K562 (cell line): Measurements from ENCODE around the gene ZNF260. TPM values are rescaled to one million over a fixed set of nuclear protein-coding genes. Genes with fewer than 3 reads are reported as not detected.

Experiments
- ATF2 ChIP-seq: sonication (generic); formaldehyde crosslinking; IDR thresholded peaks from 2 replicates; pipeline ENCODE4 v1.8.1; 2022; ENCODE audit warnings: missing genetic modification reagents
- BDP1 ChIP-seq: IDR thresholded peaks from 3 replicates; pipeline ENCODE4 v1.6.1; 2011; ENCODE audit not compliant: insufficient read length, insufficient read depth
- FOSL1 ChIP-seq: fragments of 200-800 bp; sonication (Bioruptor generic); conservative IDR thresholded peaks from 2 replicates; pipeline ENCODE4 v1.6.1; 2016; ENCODE audit warnings: missing genetic modification characterization, missing compliant biosample characterization
- SMARCC2 ChIP-seq: fragments of 450-650 bp; IDR thresholded peaks from 2 replicates; pipeline ENCODE4 v1.6.1; 2017; ENCODE audit warnings: antibody characterized with exemption, moderate library complexity, mild to moderate bottlenecking, low read depth
- TEAD1 ChIP-seq, 2 experiments: fragments of 450-650 bp in 1 of 2; sonication (generic) in 1 of 2; formaldehyde crosslinking; IDR thresholded peaks; 2 replicates each; pipeline versions ENCODE4 v1.4.0 to v1.8.0; 2020 to 2022; ENCODE audit warnings: mild to moderate bottlenecking in 2 of 2, missing genetic modification reagents in 1 of 2
- ZBTB40 ChIP-seq, 2 experiments: fragments of 450-650 bp in 1 of 2; sonication (generic) in 1 of 2; formaldehyde crosslinking in 1 of 2; IDR thresholded peaks; 2 replicates each; pipeline versions ENCODE4 v1.7.1 to v1.9.0; 2016 to 2022; ENCODE audit warnings: inconsistent platforms in 1 of 2, mild to moderate bottlenecking in 1 of 2, missing genetic modification reagents in 1 of 2
- polyA plus RNA-seq, 8 experiments: library from polyadenylated mRNA; depleted of rRNA in 4 of 8; stranded (reverse) in 5 of 8; unstranded in 3 of 8; fragments of >200 nt; fragmentation: Nextera tagmentation in 2 of 8; fragmentation: Illumina TruSeq in 1 of 8; extraction: Ambion mirVana in 2 of 8; extraction: Trizol in 1 of 8; gene quantifications; 2 replicates each; pipeline versions ENCODE4 v1.2.1 to v1.2.3, GENCODE V29; 2011 to 2014; ENCODE audit warnings: inconsistent platforms in 1 of 8, missing spikeins in 1 of 8
- total RNA-seq, 7 experiments: library from RNA; depleted of rRNA in 6 of 7; stranded (reverse); fragments of >200 nt in 6 of 7; fragmentation: Illumina TruSeq in 2 of 7; extraction: Trizol in 2 of 7; gene quantifications; 2 replicates each; pipeline versions ENCODE4 v1.2.1 to v1.2.3, GENCODE V29; 2011 to 2021; ENCODE audit warnings: low replicate concordance in 1 of 7

Gene ZNF260
- total and polyA plus RNA-seq, 9 of the 15 experiments (the other 6 are each of a cell fraction or from before 2014, with no cell fraction given) = 2.6 to 16.6 (median 5.8) TPM

GRCh38 chr19:36527341-36527740 is 730 bp downstream of the ZNF260 start (continued):
- TF ChIP-seq ZBTB40 (IDR thresholded peaks at IDR 0.05) (no peak), ZBTB40 (CRISPR knock-in tag; IDR thresholded peaks at IDR 0.05) (no peak), BDP1 (no peak), FOSL1 (tag) (no peak), TEAD1 (CRISPR knock-in tag; IDR thresholded peaks at IDR 0.05) (no peak), ATF2 (no peak), SMARCC2 (no peak)
